Neural progenitor cell (in vitro differentiated cells): ENCODE measurements around the gene PREX1.

Source experiments
- CTCF ChIP-seq: fragments of 200-600 bp; sonication (generic); IDR thresholded peaks from 2 replicates; pipeline ENCODE4 v1.5.1; 2017; ENCODE audit warnings: antibody characterized with exemption, mild to moderate bottlenecking
- EZH2 ChIP-seq: fragments of 200-600 bp; sonication (generic); IDR thresholded peaks from 2 replicates; pipeline ENCODE4 v1.6.1; 2017; ENCODE audit warnings: antibody characterized with exemption, mild to moderate bottlenecking, moderate library complexity
- EZH2phosphoT487 ChIP-seq: fragments of 200-600 bp; sonication (generic); IDR thresholded peaks from 2 replicates; pipeline ENCODE4 v1.6.1; 2017; ENCODE audit warnings: antibody characterized with exemption

GRCh38 chr20:48821261-48821920, 6.4 kb downstream of the PREX1 start:
- TF ChIP-seq CTCF (no peak), EZH2 (no peak), EZH2phosphoT487 (no peak)
